Cardiac muscle cell (in vitro differentiated cells and primary cell): ENCODE data around the gene KLHL40. TPM values are rescaled to one million over a fixed set of nuclear protein-coding genes. Genes with fewer than 3 reads are reported as not detected.

Source experiments
- DNase-seq, 2 donors: peaks; one replicate each; pipeline versions ENCODE4 v3.0.0 to v3.0.0-alpha.2; 2010 to 2017; ENCODE audit warnings: low read depth in 1 of 2, low spot score in 1 of 2
- H3K27ac ChIP-seq: fragments of 200-600 bp; sonication (generic); 2 replicates; pipeline ENCODE4 v1.5.1; 2016
- H3K27me3 ChIP-seq: fragments of 200-600 bp; sonication (generic); 2 replicates; pipeline ENCODE4 v1.6.0; 2016; ENCODE audit warnings: control low read depth
- H3K36me3 ChIP-seq: fragments of 200-600 bp; sonication (generic); 2 replicates; pipeline ENCODE4 v1.5.1; 2016; ENCODE audit warnings: control low read depth
- H3K4me1 ChIP-seq: fragments of 200-600 bp; sonication (generic); 2 replicates; pipeline ENCODE4 v1.8.1; 2017; ENCODE audit warnings: low read depth, mild to moderate bottlenecking, mixed run types
- H3K4me3 ChIP-seq: fragments of 200-600 bp; sonication (generic); 2 replicates; pipeline ENCODE4 v1.5.1; 2016; ENCODE audit warnings: mild to moderate bottlenecking
- H3K9me3 ChIP-seq: fragments of 200-600 bp; sonication (generic); 2 replicates; pipeline ENCODE4 v1.5.1; 2017; ENCODE audit warnings: low read depth, mild to moderate bottlenecking, control low read depth
- polyA plus RNA-seq: library from polyadenylated mRNA; unstranded; fragments of >200 nt; fragmentation: Nextera tagmentation; extraction: Ambion mirVana; gene quantifications from 2 replicates; pipeline ENCODE4 v1.2.1, GENCODE V29; 2016
- total RNA-seq: library from RNA; depleted of rRNA; stranded (reverse); fragments of >200 nt; gene quantifications from 2 replicates; pipeline ENCODE4 v1.2.3, GENCODE V29; 2016
- TF ChIP-seq, protein P1 (sequence below): IDR thresholded peaks from 2 replicates; pipeline ENCODE4 v1.5.1; 2012; ENCODE audit warnings: low read depth, mild to moderate bottlenecking, low read length

KLHL40 gene
- total and polyA plus RNA-seq, 2 experiments from 2014 or later: 0.39 to 0.66 TPM

DNA sequence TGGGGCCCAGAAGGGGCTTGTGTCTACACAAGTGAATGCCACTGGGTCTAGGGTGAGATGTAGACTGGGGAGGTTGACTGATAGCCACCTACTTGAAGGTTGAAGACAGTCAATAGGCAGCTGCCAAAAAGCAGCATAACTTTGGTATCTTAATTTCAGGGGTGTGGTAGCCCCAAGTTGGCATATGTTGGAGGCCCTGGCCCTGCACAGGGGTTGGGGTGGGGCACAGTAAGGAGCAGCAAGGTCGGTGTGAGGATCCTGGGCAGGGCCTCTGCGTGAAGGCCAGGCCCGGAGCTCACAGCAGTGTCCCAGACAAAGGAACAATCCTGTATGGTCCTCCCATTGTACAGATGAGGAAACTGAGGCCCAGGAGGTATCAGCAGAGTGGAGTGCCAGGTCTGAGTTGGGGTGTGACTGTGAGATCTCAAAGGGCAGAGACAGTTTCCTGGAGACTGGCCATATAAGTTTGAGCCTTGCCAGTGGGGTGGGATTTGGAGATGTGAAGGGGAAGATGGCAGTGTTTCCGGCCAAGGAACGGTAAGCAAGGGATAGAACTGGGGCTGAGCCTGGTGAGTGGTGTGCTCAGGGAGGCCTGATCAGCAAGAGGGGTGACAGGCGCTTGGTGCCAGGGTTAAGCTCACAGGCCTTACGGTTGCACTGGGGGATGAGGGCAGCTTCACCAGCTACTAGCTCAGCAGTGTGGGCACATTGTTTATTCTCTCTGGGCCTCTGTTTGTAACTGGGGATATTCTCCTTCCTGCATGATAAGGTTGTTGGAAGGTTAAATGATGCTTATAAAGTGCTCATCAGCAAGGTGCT, 1.7 kb downstream of the KLHL40 start:
- TF ChIP-seq, protein P1, sequence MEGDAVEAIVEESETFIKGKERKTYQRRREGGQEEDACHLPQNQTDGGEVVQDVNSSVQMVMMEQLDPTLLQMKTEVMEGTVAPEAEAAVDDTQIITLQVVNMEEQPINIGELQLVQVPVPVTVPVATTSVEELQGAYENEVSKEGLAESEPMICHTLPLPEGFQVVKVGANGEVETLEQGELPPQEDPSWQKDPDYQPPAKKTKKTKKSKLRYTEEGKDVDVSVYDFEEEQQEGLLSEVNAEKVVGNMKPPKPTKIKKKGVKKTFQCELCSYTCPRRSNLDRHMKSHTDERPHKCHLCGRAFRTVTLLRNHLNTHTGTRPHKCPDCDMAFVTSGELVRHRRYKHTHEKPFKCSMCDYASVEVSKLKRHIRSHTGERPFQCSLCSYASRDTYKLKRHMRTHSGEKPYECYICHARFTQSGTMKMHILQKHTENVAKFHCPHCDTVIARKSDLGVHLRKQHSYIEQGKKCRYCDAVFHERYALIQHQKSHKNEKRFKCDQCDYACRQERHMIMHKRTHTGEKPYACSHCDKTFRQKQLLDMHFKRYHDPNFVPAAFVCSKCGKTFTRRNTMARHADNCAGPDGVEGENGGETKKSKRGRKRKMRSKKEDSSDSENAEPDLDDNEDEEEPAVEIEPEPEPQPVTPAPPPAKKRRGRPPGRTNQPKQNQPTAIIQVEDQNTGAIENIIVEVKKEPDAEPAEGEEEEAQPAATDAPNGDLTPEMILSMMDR: no peak
- Histone ChIP-seq H3K4me1 (peaks cover 14% of the 10 kb centered on the region), H3K27ac (no peak overlapping the region), H3K36me3 (no peaks in the 10 kb centered on the region), H3K27me3 (no peaks in the 10 kb centered on the region), H3K4me3 (no peak overlapping the region), H3K9me3 (no peaks in the 10 kb centered on the region)
- no peak for DNase-seq

DNA sequence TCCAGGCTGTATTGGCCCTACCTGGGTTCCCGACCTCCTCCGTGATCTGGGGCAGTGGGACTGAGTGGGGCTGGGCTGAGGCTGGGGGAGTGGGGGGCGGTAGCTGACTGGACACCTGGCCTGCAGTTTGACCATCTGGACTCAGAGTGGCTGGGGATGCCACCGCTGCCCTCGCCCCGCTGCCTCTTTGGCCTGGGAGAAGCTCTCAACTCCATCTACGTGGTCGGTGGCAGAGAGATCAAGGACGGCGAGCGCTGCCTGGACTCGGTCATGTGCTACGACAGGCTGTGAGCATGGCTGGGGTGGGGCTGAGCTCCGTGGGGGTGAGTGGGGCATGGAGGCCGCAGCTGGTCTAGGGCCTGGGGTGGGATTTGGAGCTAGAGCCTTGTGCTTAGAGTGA, 2.7 kb downstream of the KLHL40 start:
- no peak overlapping the region for H3K4me3 ChIP-seq
- H3K4me1 ChIP-seq: peaks cover 14% of the 10 kb centered on the region
- no peaks in the 10 kb centered on the region for H3K9me3 ChIP-seq
- no peaks in the 10 kb centered on the region for H3K27me3 ChIP-seq
- TF ChIP-seq, protein P1: no peak
- DNase-seq: no peak
- H3K27ac ChIP-seq: no peak overlapping the region
- H3K36me3 ChIP-seq: no peaks in the 10 kb centered on the region

DNA sequence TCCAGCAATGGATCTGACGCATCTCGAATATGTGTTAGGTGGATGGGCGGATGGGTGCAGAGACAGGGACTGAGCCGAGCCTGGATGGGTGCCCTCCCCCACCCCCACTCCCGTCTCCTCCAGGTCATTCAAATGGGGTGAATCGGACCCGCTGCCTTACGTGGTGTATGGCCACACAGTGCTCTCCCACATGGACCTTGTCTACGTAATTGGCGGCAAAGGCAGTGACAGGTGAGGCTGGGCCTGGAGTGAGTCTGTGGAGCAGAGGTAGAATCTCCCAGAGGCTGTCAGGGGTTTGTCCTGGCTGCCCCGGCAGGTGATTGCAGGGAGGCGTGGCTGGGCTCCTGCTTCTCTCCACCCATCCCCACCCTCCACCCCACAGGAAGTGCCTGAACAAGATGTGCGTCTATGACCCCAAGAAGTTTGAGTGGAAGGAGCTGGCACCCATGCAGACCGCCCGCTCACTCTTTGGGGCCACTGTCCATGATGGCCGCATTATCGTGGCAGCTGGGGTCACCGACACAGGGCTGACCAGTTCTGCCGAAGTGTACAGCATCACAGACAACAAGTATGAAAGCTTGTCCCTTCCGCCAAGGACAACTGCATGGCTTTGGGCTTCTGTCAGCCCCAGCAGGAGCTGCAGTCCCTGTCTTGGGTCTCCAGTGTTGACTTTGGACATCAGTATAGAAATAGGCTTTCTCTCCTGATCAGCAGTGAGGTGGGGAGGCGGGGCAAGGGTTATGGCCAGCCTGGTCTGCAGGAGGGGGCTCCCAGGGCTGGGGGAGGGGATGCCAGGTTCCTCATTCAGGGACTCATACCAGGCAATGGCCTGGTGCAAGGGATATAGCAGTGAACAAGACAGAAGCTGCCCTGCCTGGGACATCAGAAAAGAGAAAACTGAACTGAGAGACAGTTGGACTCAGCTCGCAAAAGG, 3.4 kb downstream of the KLHL40 start:
- H3K4me1 ChIP-seq: peaks cover 14% of the 10 kb centered on the region
- H3K9me3 ChIP-seq: no peaks in the 10 kb centered on the region
- no peaks in the 10 kb centered on the region for H3K36me3 ChIP-seq
- TF ChIP-seq, protein P1: no peak
- no peak for DNase-seq
- no peaks in the 10 kb centered on the region for H3K27me3 ChIP-seq
- H3K27ac ChIP-seq: no peak overlapping the region
- no peak overlapping the region for H3K4me3 ChIP-seq

DNA sequence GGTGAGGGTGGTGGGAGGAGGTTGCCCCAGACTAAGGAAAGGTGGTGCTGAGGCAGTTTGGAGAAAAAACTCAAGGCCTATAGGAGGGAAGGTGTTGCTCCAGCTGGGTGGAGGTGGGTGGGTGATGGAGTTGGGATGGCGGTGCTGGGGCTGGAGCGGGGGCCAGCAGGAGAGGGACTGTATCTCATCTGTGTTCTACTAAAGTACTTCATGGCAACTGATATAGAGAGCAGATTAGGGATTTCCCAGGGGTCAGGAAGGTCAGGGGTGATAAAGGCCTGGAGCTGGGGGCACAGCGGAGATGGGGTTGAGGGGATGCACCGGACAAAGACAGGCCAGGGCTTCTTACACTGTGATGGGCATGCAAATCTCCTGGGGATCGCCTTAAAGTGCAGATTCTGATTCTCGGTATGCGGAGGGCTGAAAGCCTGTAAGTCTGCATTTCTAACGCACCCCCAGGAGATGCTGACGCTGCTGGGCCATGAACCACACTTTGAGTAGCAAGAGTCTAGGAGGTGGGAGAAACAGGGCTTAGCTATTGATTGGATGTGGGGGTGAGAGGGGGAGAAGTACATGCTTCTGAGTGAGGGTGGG, 4.2 kb downstream of the KLHL40 start:
- H3K27ac ChIP-seq: no peak overlapping the region
- H3K27me3 ChIP-seq: no peaks in the 10 kb centered on the region
- H3K4me1 ChIP-seq: peaks cover 6% of the 10 kb centered on the region
- no peak overlapping the region for H3K4me3 ChIP-seq
- H3K9me3 ChIP-seq: no peaks in the 10 kb centered on the region
- no peak for DNase-seq
- TF ChIP-seq, protein P1: no peak
- no peaks in the 10 kb centered on the region for H3K36me3 ChIP-seq

DNA sequence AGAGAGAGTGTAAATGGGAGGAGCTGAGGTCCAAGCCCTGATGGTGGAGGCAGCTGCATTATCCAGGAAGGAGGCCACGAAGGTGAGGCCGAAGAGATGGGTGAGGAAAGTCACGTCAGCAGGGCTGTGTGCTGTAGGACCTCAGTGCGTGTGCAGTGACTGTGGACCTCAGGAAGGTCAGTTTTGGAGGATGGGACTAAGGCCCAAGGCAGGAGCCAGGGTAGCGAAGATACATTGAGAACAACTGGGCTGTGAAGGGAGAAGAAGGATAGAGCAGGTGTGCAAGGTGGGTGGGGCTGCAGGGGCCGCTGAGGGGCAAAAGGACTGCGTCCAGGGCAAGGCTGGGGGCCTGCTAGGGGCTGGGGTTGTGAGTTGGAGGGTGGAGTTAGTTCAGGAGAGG, 4.9 kb downstream of the KLHL40 start:
- TF ChIP-seq, protein P1: no peak
- H3K36me3 ChIP-seq: no peaks in the 10 kb centered on the region
- H3K4me1 ChIP-seq: peaks cover 3% of the 10 kb centered on the region
- no peaks in the 10 kb centered on the region for H3K9me3 ChIP-seq
- no peak for DNase-seq
- no peak overlapping the region for H3K4me3 ChIP-seq
- no peaks in the 10 kb centered on the region for H3K27me3 ChIP-seq
- no peak overlapping the region for H3K27ac ChIP-seq
